Colonic mucosa (tissue), 4 donors: ENCODE data around the gene ABCD3. TPM values are rescaled to one million over a fixed set of nuclear protein-coding genes. Genes with fewer than 3 reads are reported as not detected.

ENCODE experiments used
- DNase-seq: peaks from one replicate; pipeline ENCODE4 v3.0.0-alpha.2; 2020
- H3K27ac ChIP-seq: fragments of 200-600 bp; one replicate; pipeline ENCODE4 v1.8.0; 2021
- H3K27me3 ChIP-seq: fragments of 200-600 bp; one replicate; pipeline ENCODE4 v1.8.0; 2021
- H3K36me3 ChIP-seq: fragments of 200-600 bp; one replicate; pipeline ENCODE4 v1.8.0; 2021
- H3K4me1 ChIP-seq: fragments of 200-600 bp; one replicate; pipeline ENCODE4 v1.8.0; 2021; ENCODE audit warnings: mild to moderate bottlenecking
- H3K4me3 ChIP-seq: fragments of 200-600 bp; one replicate; pipeline ENCODE4 v1.8.0; 2021
- H3K9ac ChIP-seq, 2 donors: one replicate each; pipeline ENCODE4 v1.7.0; 2013; ENCODE audit warnings: control low read depth in 2 of 2, low read depth in 2 of 2, low read length in 2 of 2
- H3K9me3 ChIP-seq: fragments of 200-600 bp; one replicate; pipeline ENCODE4 v1.8.0; 2021
- intact Hi-C: fragments of 100-400 bp; cut with DNase I; formaldehyde crosslinking; loops from one replicate; pipeline ENCODE4 v1.14.1; 2022
- total RNA-seq, 2 donors: library from RNA; stranded (reverse); fragmentation: NEBNext Ultra II Directional in 1 of 2; extraction: Animal tissue kit (Norgen Biotek cat#: 25700) in 1 of 2; gene quantifications; one replicate each; pipeline ENCODE4 v1.2.1, GENCODE V29; 2021
- TF ChIP-seq, protein P1 (sequence below): fragments of 200-600 bp; IDR thresholded peaks from one replicate; pipeline ENCODE4 v1.8.0; 2022; ENCODE audit warnings: antibody characterized with exemption, mild to moderate bottlenecking
- donor health status: healthy.
- donor health status: DM: no; HTN: no; CAD: no.
- donor health status: DM: no; HTN: no; CAD: no.

The ABCD3 gene
- total RNA-seq, 2 donors from 2014 or later: 99.2 to 100 TPM

GRCh38 chr1:94529416-94529815, 111.2 kb downstream of the ABCD3 start:
- no peaks in the 10 kb centered on the region for H3K9me3 ChIP-seq
- H3K4me3 ChIP-seq: no peak overlapping the region
- H3K9ac ChIP-seq: no peak overlapping the region
- no peaks in the 10 kb centered on the region for H3K27me3 ChIP-seq
- no peak for DNase-seq
- TF ChIP-seq, protein P1, sequence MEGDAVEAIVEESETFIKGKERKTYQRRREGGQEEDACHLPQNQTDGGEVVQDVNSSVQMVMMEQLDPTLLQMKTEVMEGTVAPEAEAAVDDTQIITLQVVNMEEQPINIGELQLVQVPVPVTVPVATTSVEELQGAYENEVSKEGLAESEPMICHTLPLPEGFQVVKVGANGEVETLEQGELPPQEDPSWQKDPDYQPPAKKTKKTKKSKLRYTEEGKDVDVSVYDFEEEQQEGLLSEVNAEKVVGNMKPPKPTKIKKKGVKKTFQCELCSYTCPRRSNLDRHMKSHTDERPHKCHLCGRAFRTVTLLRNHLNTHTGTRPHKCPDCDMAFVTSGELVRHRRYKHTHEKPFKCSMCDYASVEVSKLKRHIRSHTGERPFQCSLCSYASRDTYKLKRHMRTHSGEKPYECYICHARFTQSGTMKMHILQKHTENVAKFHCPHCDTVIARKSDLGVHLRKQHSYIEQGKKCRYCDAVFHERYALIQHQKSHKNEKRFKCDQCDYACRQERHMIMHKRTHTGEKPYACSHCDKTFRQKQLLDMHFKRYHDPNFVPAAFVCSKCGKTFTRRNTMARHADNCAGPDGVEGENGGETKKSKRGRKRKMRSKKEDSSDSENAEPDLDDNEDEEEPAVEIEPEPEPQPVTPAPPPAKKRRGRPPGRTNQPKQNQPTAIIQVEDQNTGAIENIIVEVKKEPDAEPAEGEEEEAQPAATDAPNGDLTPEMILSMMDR: no peak
- H3K4me1 ChIP-seq: no peaks in the 10 kb centered on the region
- H3K27ac ChIP-seq: no peak overlapping the region
- intact Hi-C loops: no loop called here
- peaks cover 4% of the 10 kb centered on the region for H3K36me3 ChIP-seq

DNA sequence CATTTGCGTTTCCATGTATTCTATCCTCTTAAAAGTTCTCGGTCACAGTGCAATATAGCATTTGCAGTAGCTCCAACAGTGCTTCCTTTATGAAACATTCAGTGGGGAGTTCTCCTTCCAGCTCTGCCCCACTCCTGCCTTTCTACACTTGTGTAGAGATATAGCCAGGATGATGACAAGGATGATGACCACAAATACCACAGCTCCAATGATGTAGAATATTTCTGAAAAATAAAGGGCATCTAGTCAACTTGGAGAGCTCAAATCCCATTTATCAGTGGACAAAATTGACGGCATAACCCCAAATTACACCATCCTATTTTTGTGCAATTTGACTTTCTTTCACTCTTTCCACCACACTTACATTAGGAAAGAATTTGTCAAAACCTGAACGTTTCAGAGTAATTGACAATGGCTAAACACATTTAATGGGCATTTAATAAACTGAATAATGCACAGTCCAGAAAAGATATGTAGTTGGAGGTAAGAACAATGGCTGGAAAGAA, 112.2 kb downstream of the ABCD3 start:
- intact Hi-C loops: loop anchor here (10.0 kb wide), 1 partner anchor 154 kb away; no protein-coding TSS in a partner anchor
- Histone ChIP-seq H3K36me3 (peaks cover 4% of the 10 kb centered on the region), H3K9ac (no peak overlapping the region), H3K9me3 (no peaks in the 10 kb centered on the region), H3K4me1 (no peaks in the 10 kb centered on the region), H3K27ac (no peak overlapping the region), H3K27me3 (no peaks in the 10 kb centered on the region), H3K4me3 (no peak overlapping the region)
- no peak for DNase-seq
- TF ChIP-seq, protein P1: no peak

- peaks cover 4% of the 10 kb centered on the region for H3K36me3 ChIP-seq
- no peaks in the 10 kb centered on the region for H3K9me3 ChIP-seq
- no peak overlapping the region for H3K9ac ChIP-seq
- TF ChIP-seq, protein P1: no peak
- no peaks in the 10 kb centered on the region for H3K27me3 ChIP-seq
- no peak overlapping the region for H3K4me3 ChIP-seq
- DNase-seq: no peak
- H3K27ac ChIP-seq: no peak overlapping the region
- intact Hi-C loops: loop anchor here (10.0 kb wide), 1 partner anchor 153 kb away; no protein-coding TSS in a partner anchor
- H3K4me1 ChIP-seq: no peaks in the 10 kb centered on the region
Observed at GRCh38 chr1:94531664-94532063, 113.5 kb downstream of the ABCD3 start.

- no peak for DNase-seq
- H3K9me3 ChIP-seq: no peaks in the 10 kb centered on the region
- intact Hi-C loops: loop anchor here (10.0 kb wide), 1 partner anchor 153 kb away; no protein-coding TSS in a partner anchor
- H3K9ac ChIP-seq: no peak overlapping the region
- no peaks in the 10 kb centered on the region for H3K4me1 ChIP-seq
- H3K4me3 ChIP-seq: no peak overlapping the region
- no peaks in the 10 kb centered on the region for H3K27me3 ChIP-seq
- no peak overlapping the region for H3K27ac ChIP-seq
- TF ChIP-seq, protein P1: no peak
- peaks cover 4% of the 10 kb centered on the region for H3K36me3 ChIP-seq
Observed at GRCh38 chr1:94532077-94532476, 113.9 kb downstream of the ABCD3 start.

GRCh38 chr1:94535095-94535494, 116.9 kb downstream of the ABCD3 start:
- no peaks in the 10 kb centered on the region for H3K4me1 ChIP-seq
- no peak overlapping the region for H3K4me3 ChIP-seq
- H3K9ac ChIP-seq: peak overlapping the region in 1 of 2 donors; percentile 30
- no peaks in the 10 kb centered on the region for H3K27me3 ChIP-seq
- peaks cover 4% of the 10 kb centered on the region for H3K36me3 ChIP-seq
- DNase-seq: no peak
- no peaks in the 10 kb centered on the region for H3K9me3 ChIP-seq
- H3K27ac ChIP-seq: no peak overlapping the region
- intact Hi-C loops: loop anchor here (10.0 kb wide), 1 partner anchor 150 kb away; no protein-coding TSS in a partner anchor
- TF ChIP-seq, protein P1: no peak
